A673 (cell line): ENCODE measurements around the gene PTH1R. TPM values are rescaled to one million over a fixed set of nuclear protein-coding genes. Genes with fewer than 3 reads are reported as not detected.

ENCODE experiments used
- BruUV-seq: library from RNA; stranded (reverse); fragments of 400-500 nt; replicated peaks from 2 replicates; lab custom pipeline; 2021; lab: Mats Ljungman, UMichigan
- CTCF ChIA-PET: fragments of 300-600 bp; sonication (Branson Sonifier 250); formaldehyde crosslinking; loops from one replicate; lab custom pipeline; 2022; ENCODE audit warnings: antibody characterized with exemption; lab: Charles Lee
- POLR2A ChIA-PET: fragments of 300-600 bp; sonication (Branson Sonifier 250); formaldehyde crosslinking; loops from one replicate; lab custom pipeline; 2022; ENCODE audit warnings: antibody characterized with exemption; ENCODE audit not compliant: low non-redundant PET; lab: Charles Lee
- DNase-seq: peaks from one replicate; pipeline ENCODE4 v3.0.0-alpha.2; 2015; ENCODE audit warnings: low spot score
- H3K27ac ChIP-seq: fragments of 200-600 bp; sonication (generic); 2 replicates; pipeline ENCODE4 v1.5.1; 2016; ENCODE audit warnings: mixed run types, low read depth, mild to moderate bottlenecking, mixed read lengths, antibody characterized with exemption, low read length; ENCODE audit not compliant: poor library complexity, severe bottlenecking
- H3K27me3 ChIP-seq: fragments of 200-600 bp; sonication (generic); replicated peaks from 2 replicates; pipeline ENCODE4 v1.6.1; 2017; ENCODE audit warnings: mixed run types, low read depth, mild to moderate bottlenecking, mixed read lengths, antibody characterized with exemption, low read length; ENCODE audit not compliant: insufficient read depth, poor library complexity
- H3K36me3 ChIP-seq: fragments of 200-600 bp; sonication (generic); 2 replicates; pipeline ENCODE4 v1.6.1; 2016; ENCODE audit warnings: mixed run types, mild to moderate bottlenecking, mixed read lengths, antibody characterized with exemption, low read length; ENCODE audit not compliant: insufficient read depth, poor library complexity, severe bottlenecking
- H3K4me1 ChIP-seq: fragments of 200-600 bp; sonication (generic); 2 replicates; pipeline ENCODE4 v1.6.1; 2017; ENCODE audit warnings: mixed run types, mild to moderate bottlenecking, mixed read lengths, antibody characterized with exemption, low read length; ENCODE audit not compliant: insufficient read depth, poor library complexity, severe bottlenecking
- H3K4me3 ChIP-seq: fragments of 200-600 bp; sonication (generic); 2 replicates; pipeline ENCODE4 v1.5.1; 2016; ENCODE audit warnings: low read depth, mixed run types, mild to moderate bottlenecking, mixed read lengths, low read length; ENCODE audit not compliant: poor library complexity, severe bottlenecking
- H3K9me3 ChIP-seq: fragments of 200-600 bp; sonication (generic); 2 replicates; pipeline ENCODE4 v1.6.1; 2016; ENCODE audit warnings: mixed run types, low read depth, mild to moderate bottlenecking, mixed read lengths, antibody characterized with exemption, low read length; ENCODE audit not compliant: poor library complexity, severe bottlenecking
- CTCF ChIP-seq: fragments of 300-800, 200-600 bp; sonication (generic); conservative IDR thresholded peaks from 2 replicates; pipeline ENCODE4 v1.5.1; 2017; ENCODE audit warnings: low read depth, mild to moderate bottlenecking, antibody characterized with exemption, low read length, moderate library complexity, mixed read lengths
- EZH2 ChIP-seq: fragments of 200-600 bp; sonication (generic); IDR thresholded peaks from 2 replicates; pipeline ENCODE4 v1.6.1; 2017; ENCODE audit warnings: borderline replicate concordance, low read depth, mild to moderate bottlenecking, mixed read lengths, antibody characterized with exemption, low read length; ENCODE audit not compliant: poor library complexity, severe bottlenecking
- intact Hi-C: fragments of 100-400 bp; cut with micrococcal nuclease; formaldehyde crosslinking; loops from one replicate; pipeline ENCODE4 v1.10.0; 2022; ENCODE audit not compliant: unreplicated experiment
- total RNA-seq: library from RNA; stranded (reverse); gene quantifications from 2 replicates; pipeline ENCODE4 v1.2.3, GENCODE V29; 2021

The PTH1R gene
- total RNA-seq, 1 experiment from 2014 or later, result 1.2 TPM

GRCh38 chr3:46897031-46897430 is 19.5 kb downstream of the PTH1R start:
- ChIA-PET CTCF (no interaction called here), POLR2A (no interaction called here)
- BruUV-seq, result no TSS peak
- H3K9me3 ChIP-seq, result no peaks in the 10 kb centered on the region
- H3K27me3 ChIP-seq, result no peaks in the 10 kb centered on the region
- no peak overlapping the region for H3K4me3 ChIP-seq
- no peak for TF ChIP-seq CTCF
- TF ChIP-seq EZH2, result no peak
- DNase-seq, result no peak
- no peaks in the 10 kb centered on the region for H3K36me3 ChIP-seq
- intact Hi-C loops, result no loop called here
- H3K27ac ChIP-seq, result no peak overlapping the region
- H3K4me1 ChIP-seq, result no peaks in the 10 kb centered on the region

GRCh38 chr3:46897829-46898320 is 20.4 kb downstream of the PTH1R start:
- intact Hi-C loops, result no loop called here
- no peaks in the 10 kb centered on the region for H3K9me3 ChIP-seq
- H3K27ac ChIP-seq, result no peak overlapping the region
- POLR2A ChIA-PET, result no interaction called here
- CTCF ChIA-PET, result no interaction called here
- no peaks in the 10 kb centered on the region for H3K27me3 ChIP-seq
- TF ChIP-seq EZH2, result no peak
- TF ChIP-seq CTCF, result no peak
- no peaks in the 10 kb centered on the region for H3K36me3 ChIP-seq
- no peak for DNase-seq
- H3K4me3 ChIP-seq, result no peak overlapping the region
- no peaks in the 10 kb centered on the region for H3K4me1 ChIP-seq
- BruUV-seq, result no TSS peak

GRCh38 chr3:46898321-46899150 is 21.0 kb downstream of the PTH1R start:
- no TSS peak for BruUV-seq
- Histone ChIP-seq H3K36me3 (no peaks in the 10 kb centered on the region), H3K4me3 (no peak overlapping the region), H3K27ac (no peak overlapping the region), H3K4me1 (no peaks in the 10 kb centered on the region), H3K9me3 (no peaks in the 10 kb centered on the region), H3K27me3 (no peaks in the 10 kb centered on the region)
- ChIA-PET POLR2A (no interaction called here), CTCF (interaction anchor here (0.6 kb wide), 1 partner anchor 416 kb away, joined by 4 read pairs; no protein-coding TSS in a partner anchor)
- no peak for DNase-seq
- TF ChIP-seq CTCF (no peak), EZH2 (no peak)
- intact Hi-C loops, result no loop called here
